Diencephalon (tissue), 1 donor: ENCODE data around the gene ERRFI1. TPM values are rescaled to one million over a fixed set of nuclear protein-coding genes. Genes with fewer than 3 reads are reported as not detected.

Source experiments
- small RNA-seq: library from RNA; depleted of rRNA; stranded (forward); fragments of <200 nt; gene quantifications from one replicate; pipeline ENCODE3, GENCODE V24; 2014
- total RNA-seq: library from RNA; depleted of rRNA; stranded (reverse); fragments of >200 nt; gene quantifications from one replicate; pipeline ENCODE4 v1.2.3, GENCODE V29; 2014

ERRFI1 gene
- 21.9 TPM for total RNA-seq

GRCh38 chr1:8026153-8026975 is at the start of gene ERRFI1:
ERRFI1 (minus strand) TSS chr1:8026309; CDS start chr1:8015619, 10,690 bp downstream.

Small RNA genes within 50 kb of the gene (small RNA-seq; reads per million reads assigned to genes)
- not detected for gene RF00019

Other genes with a start within 250 kb of the ERRFI1 start
- 9.7 TPM for gene PER3, start 242.0 kb downstream of the ERRFI1 start, total RNA-seq
- gene UTS2, start 173.2 kb downstream of the ERRFI1 start, total RNA-seq: not detected
- gene TNFRSF9, start 85.5 kb downstream of the ERRFI1 start, total RNA-seq: under 0.01 TPM
- gene PARK7, start 64.6 kb downstream of the ERRFI1 start, total RNA-seq: 200 TPM